Upper lobe of left lung (tissue), 4 donors: ENCODE measurements around the gene MOK.

ENCODE experiments used
- CTCF ChIP-seq, 6 experiments: fragments of 450-650 bp in 4 of 6; fragments of 200-600 bp in 2 of 6; sonication (generic) in 2 of 6; IDR thresholded peaks; one replicate each; pipeline ENCODE4 v1.5.1; 2016 to 2019; ENCODE audit warnings: antibody characterized with exemption in 6 of 6
- POLR2A ChIP-seq, 4 donors: fragments of 450-650 bp; IDR thresholded peaks; one replicate each; pipeline ENCODE4 v1.5.1; 2016 to 2017; ENCODE audit warnings: antibody characterized with exemption in 4 of 4, mild to moderate bottlenecking in 2 of 4
- POLR2AphosphoS5 ChIP-seq, 2 donors: sonication (generic); formaldehyde crosslinking; IDR thresholded peaks; one replicate each; pipeline ENCODE4 v1.5.1; 2017; ENCODE audit warnings: antibody characterized with exemption in 2 of 2

- TF ChIP-seq POLR2AphosphoS5 (IDR thresholded peaks at IDR 0.05): no peak
- TF ChIP-seq CTCF (IDR thresholded peaks at IDR 0.05): no peak
- no peak for TF ChIP-seq POLR2A (IDR thresholded peaks at IDR 0.05)
Observed at GRCh38 chr14:102292441-102292840, 12.5 kb downstream of the MOK start.
